Inflammatory macrophage (primary cell): ENCODE measurements around the gene OR56B1.
"Not testable (repeated sequence)": the region's sequence is repeated elsewhere in the genome, so short reads cannot be mapped to it uniquely, and the experiment has no call there.

Experiments used
- DNase-seq, 2 donors: peaks; one replicate each; pipeline ENCODE4 v3.0.0-alpha.2; 2020 to 2022
- total RNA-seq, 18 experiments: gene quantifications; one replicate each; lab custom pipeline; 2026; ENCODE audit warnings: mixed read lengths in 6 of 18, inconsistent platforms in 2 of 18; lab: John Stamatoyannopoulos, UW

The OR56B1 gene
- total RNA-seq, result 0 to 0.18 (median 0) reads per million in 18 experiments

- DNase-seq, result no peak
Measured at GRCh38 chr11:5736396-5736795, at the start of gene OR56B1. TSS of gene OR56B1 (plus strand) at chr11:5736448. CDS start at chr11:5736517, 69 bp downstream.

DNA sequence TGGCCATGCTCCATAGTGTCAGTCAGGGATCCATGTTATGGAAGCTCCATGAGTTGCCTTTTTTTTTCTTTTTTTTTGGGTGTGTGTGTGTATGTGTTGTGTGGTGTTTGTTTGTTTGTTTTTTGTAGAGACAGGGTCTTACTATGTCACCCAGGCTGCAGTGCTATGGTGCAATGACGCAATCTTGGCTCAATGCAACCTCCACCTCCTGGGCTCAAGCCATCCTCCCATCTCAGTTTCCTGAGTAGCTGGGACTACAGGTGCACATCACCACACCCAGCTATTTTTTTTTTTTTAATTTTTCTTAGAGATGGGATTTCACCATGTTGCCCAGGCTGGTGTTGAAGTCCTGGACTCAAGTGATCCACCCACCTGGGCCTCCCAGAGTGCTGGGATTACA is 47.8 kb upstream of the OR56B1 start:
- no peak for DNase-seq

DNA sequence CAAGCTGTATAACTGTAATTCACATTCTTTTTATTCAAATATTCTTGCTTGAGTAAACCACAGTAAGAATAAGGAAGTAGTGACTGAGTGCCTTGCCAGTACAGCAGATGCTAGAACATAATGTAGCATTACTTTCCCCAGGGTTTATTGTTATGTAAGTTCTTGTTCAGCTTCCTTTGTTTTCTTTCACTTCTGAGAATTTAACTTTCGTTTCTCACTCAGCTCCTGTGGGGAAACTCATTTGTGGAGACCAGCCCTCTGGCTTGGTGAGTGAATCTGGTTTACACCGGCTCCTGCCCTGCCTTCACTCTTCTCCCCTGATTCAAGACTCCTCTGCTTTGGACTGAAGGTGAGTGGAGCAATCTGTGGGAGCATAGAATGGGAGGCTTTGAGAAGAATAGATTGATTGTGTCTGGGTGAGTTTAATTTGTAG is 46.7 kb upstream of the OR56B1 start, which contains the start of gene TRIM22:
Gene TRIM22, plus strand, starts transcription at position 240 of the 433 bp plus-strand sequence. CDS start 6,443 bp downstream, outside the sequence.
- peak; percentile 69 to 95 for DNase-seq

DNA sequence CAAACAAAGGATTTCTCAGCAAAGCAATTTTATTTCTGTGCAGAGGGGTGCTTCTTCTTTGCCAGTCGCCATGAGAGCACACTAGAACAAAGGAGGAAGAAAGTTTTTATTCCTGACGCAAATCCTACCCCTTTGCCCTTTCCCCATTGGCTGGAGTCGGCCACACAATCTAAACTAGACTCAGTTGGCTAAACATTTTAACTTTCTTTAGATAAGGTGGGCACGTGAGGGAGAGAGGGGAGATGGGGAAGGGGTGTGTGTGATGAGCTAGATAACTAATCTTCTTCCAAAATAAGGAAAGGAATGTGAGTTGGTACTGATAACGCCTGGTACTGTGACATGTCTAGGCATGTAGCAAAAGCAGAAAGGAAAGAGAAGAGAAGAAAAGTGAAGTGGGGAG is 46.0 kb upstream of the OR56B1 start:
- DNase-seq, result peak; percentile 21 to 29

GRCh38 chr11:5690736-5691135 is 45.5 kb upstream of the OR56B1 start:
- DNase-seq, result no peak

DNA sequence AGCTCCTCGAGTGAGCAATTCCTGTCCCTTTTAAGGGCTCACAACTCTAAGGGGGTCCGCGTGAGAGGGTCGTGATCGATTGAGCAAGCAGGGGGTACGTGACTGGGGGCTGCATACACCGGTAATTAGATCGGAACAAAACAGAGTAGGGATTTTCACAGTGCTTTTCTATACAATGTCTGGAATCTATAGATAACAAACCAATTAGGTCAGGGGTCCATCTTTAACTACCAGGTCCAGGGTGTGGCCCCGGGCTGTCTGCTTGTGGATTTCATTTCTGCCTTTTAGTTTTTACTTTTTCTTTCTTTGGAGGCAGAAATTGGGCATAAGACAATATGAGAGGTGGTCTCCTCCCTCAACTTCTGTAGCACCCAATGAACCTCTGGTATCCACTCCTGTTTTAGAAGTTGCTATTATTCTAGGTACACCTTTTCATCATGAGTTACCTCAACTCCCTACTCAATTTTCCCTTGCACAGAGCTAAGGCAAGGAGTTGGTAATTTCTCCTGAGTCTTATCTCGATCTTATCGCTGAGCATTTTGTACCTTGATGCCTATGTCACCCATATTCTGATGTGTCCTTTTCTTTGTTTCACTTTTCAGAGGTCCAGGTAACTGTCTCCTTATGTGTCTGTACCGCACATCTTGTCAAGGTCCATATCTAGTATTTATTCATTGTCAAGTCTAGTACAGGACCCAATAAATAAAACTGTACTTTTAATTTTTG is 44.8 kb upstream of the OR56B1 start:
- DNase-seq, result not testable (repeated sequence)

DNA sequence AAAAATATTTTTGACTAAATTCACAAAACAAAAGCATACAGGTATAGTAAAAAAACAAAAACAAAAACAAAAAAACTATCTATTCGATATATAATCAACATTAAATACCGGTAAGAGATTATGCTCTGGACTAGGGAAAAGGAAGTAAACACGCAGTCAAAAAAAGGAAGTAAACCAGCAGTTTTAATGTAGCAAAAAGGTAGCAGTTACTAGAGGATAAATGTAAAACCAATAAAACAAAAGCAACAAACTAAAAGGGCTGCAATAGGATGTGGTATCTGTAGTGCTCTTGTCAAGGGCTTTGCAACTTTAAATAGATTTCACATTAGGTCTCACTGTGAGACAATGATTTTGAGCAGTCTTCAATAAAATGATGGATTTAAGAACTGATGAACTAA is 44.3 kb upstream of the OR56B1 start:
- DNase-seq, result peak in 1 of 2 donors; percentile 24

DNA sequence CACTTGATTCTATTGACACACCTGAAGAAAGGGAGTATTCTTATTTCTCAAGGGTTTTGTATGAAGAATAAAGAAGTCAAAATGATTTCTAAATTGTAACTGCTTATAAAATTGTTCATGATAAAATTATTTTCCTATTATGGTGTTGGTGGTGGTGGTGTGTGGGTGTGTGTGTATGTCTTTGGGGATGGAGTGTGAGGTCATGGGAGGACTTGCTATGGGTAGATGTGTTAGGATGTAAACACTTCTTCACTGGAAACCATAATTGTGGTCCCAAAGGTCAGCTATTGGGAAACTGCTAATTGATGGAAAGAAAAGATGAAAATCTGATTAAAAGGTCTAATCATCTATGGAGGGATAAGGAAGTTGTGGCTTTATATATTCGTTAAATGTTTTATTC is 41.6 kb upstream of the OR56B1 start:
- no peak for DNase-seq

DNA sequence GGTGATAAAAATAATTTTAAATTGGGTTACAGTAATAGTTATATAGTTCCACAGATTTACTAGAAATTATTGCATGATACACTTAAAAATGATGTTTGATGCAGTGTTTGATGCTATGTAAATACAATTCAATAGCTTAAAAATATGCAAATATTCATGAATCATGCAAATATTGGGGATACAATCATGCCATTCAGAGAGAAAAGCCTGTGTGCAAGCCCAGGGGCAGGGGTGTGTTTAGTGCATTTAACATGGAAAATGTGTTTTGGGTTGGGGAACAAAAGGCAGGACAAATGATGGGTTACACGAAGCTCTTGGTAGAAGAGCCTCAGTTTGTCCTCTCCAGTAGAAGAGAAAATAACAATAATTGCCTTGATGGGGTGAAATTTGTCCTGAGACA is 40.7 kb upstream of the OR56B1 start:
- DNase-seq, result no peak

- no peak for DNase-seq
Measured at GRCh38 chr11:5696210-5696609, 40.0 kb upstream of the OR56B1 start.

DNA sequence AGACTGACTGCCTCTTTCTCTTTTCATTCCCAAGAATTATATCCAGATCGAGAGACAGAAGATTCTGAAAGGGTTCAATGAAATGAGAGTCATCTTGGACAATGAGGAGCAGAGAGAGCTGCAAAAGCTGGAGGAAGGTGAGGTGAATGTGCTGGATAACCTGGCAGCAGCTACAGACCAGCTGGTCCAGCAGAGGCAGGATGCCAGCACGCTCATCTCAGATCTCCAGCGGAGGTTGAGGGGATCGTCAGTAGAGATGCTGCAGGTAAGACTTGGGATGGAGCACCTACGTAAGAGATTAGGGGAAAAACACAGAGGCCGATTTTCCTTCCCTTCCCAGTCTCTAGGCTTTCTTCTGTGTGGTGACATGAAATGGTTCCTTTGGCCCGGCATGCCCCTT is 38.0 kb upstream of the OR56B1 start:
- no peak for DNase-seq

DNA sequence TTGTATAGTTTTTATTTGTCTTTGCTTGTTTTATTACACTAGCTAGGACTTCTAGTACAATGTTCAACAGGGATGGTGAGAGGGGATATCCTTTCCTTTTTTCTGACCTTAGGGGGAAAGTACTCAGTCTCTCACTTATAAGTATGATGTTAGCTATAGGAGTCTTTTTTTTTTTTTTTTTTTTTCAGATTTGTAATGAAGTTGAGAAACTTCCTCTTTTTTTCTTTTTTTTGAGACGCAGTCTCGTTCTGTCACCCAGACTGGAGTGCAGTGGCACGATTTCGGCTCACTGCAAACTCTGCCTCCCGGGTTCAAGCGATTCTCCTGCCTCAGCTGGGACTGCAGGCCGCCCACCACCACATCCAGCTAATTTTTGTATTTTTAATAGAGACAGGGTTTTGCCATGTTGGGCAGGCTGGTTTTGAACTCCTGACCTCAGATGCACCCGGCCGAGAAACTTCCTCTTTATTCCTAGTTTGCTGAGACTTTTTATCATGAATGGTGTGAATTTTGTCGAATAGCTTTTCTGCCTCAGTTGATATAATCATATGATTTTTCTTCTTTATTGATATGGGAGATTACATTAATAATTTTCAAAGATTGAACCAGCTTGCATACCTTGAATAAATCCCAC is 35.7 kb upstream of the OR56B1 start:
- DNase-seq, result peak in 1 of 2 donors; percentile 80

DNA sequence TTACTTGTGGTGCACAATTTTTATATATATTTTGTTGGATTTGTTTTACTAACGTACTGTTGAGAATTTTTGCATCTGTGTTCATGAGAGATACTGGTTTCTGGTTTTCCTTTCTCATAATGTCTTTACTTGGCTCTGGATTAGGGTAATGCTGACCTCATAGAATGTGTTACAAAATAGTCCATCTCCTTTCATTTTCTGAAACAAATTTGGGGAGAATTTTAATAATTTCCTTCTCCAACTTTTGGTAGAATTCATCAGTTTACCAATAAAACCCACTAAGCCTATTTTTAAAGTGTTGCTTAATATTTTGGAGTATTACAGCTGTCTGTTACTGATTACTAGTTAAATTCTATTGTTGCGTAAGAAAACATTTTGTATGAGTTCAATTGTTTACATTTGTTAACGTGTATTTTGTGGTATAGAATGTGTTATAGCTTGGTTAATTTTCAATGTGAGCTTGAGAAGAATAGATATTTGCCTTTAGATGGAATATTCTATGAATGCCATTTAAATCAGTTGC is 35.1 kb upstream of the OR56B1 start:
- peak in 1 of 2 donors; percentile 32 for DNase-seq

- DNase-seq, result no peak
Measured at GRCh38 chr11:5703741-5704536, 32.3 kb upstream of the OR56B1 start.

DNA sequence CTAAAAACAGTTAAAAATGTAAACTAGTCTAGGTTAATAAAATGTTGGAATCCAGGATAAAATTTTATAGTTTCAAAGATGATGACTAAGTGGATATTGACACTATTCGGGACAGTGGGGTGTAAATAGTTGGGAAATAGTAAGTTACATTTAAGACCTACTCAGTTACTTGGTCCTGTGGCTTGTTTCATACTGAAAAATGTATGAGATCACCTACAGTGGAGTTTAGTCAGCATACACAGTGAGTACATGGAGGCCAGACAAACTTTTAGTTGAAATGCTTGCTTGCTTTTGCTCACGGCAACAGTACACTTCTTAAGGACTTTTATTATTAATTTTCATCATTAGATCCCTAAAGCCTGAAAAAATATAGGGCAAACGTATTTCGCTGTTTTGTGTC is 30.6 kb upstream of the OR56B1 start:
- DNase-seq, result no peak

GRCh38 chr11:5712507-5712906 is 23.7 kb upstream of the OR56B1 start:
- no peak for DNase-seq

- no peak for DNase-seq
Measured at GRCh38 chr11:5713695-5714094, 22.6 kb upstream of the OR56B1 start.

DNA sequence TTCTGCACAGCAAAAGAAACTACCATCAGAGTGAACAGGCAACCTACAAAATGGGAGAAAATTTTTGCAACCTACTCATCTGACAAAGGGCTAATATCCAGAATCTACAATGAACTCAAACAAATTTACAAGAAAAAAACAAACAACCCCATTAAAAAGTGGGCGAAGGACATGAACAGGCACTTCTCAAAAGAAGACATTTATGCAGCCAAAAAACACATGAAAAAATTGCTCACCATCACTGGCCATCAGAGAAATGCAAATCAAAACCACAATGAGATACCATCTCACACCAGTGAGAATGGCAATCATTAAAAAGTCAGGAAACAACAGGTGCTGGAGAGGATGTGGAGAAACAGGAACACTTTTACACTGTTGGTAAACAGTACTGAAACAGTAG is 19.7 kb upstream of the OR56B1 start:
- not testable (repeated sequence) for DNase-seq

- DNase-seq, result no peak
Measured at GRCh38 chr11:5719703-5720495, 16.3 kb upstream of the OR56B1 start.

- DNase-seq, result no peak
Measured at GRCh38 chr11:5722622-5723021, 13.6 kb upstream of the OR56B1 start.

DNA sequence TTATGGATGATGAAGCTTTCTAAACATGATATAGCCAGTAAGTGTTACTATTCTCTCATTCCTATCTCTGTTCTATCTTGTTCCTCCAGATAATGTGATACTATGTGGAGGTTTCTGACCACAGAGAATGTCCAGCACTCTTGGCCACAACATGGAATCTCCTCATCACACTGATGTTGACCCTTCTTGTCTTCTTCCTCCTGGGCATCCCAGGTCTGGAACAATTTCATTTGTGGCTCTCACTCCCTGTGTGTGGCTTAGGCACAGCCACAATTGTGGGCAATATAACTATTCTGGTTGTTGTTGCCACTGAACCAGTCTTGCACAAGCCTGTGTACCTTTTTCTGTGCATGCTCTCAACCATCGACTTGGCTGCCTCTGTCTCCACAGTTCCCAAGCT is 9.9 kb upstream of the OR56B1 start:
- DNase-seq, result no peak

DNA sequence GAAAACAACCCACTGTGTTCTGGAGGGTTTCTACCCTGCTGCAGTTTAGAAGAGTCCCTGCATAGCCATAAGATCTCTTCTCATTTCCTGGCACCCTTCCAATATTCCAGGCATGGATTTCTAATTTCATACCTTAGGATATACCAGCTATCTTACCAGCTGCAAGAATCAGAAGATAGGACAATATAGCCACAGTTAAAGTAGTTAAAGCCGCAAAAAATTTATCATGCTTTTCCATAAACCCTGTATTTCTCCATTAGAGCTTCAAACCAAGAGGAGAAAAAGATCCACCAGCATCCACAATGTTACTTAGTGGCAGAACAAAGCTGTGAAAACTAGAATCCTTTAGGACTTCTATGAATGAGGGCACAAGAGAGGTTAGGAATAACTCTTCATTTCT is 8.6 kb upstream of the OR56B1 start:
- DNase-seq, result no peak
